Measurements from ENCODE around the gene PTPN14.

GRCh38 chr1:214505134-214505533 is 46.3 kb downstream of the PTPN14 start:
- no peak for TF ChIP-seq CTCF (IDR thresholded peaks at IDR 0.05; ENCODE audit: insufficient read depth, low read length)
- no peak for TF ChIP-seq SPI1 (IDR thresholded peaks at IDR 0.05; ENCODE audit: borderline replicate concordance, low read depth)
